Activated CD8-positive, alpha-beta T cell treated with anti-CD3 and anti-CD28 coated beads for 36 hours (primary cell): ENCODE results near the gene TRUB1. TPM values are rescaled to one million over a fixed set of nuclear protein-coding genes. Genes with fewer than 3 reads are reported as not detected.

Experiments
- ATAC-seq: fragments of 200-7000 bp; cut with Tn5 transposase; one replicate; pipeline ENCODE4 v1.10.0; 2021; ENCODE audit warnings: mild to moderate bottlenecking, moderate library complexity
- CTCF ChIA-PET: fragments of 350-600 bp; sonication (Branson Sonifier 250); formaldehyde crosslinking; loops from one replicate; lab custom pipeline; 2021; ENCODE audit warnings: antibody characterized with exemption; lab: Charles Lee
- POLR2A ChIA-PET: fragments of 350-600 bp; sonication (Branson Sonifier 250); formaldehyde crosslinking; loops from one replicate; lab custom pipeline; 2021; ENCODE audit warnings: antibody characterized with exemption; lab: Charles Lee
- DNase-seq: peaks from one replicate; pipeline ENCODE4 v3.0.0-alpha.2; 2020
- H3K27ac Mint-ChIP-seq: one replicate; pipeline ENCODE4 v1.8.0; 2021; ENCODE audit warnings: mild to moderate bottlenecking, mixed read lengths
- H3K27me3 Mint-ChIP-seq: one replicate; pipeline ENCODE4 v1.8.0; 2021; ENCODE audit warnings: mixed read lengths
- H3K36me3 Mint-ChIP-seq: one replicate; pipeline ENCODE4 v1.8.0; 2021; ENCODE audit warnings: low read depth, mixed read lengths
- H3K4me1 Mint-ChIP-seq: one replicate; pipeline ENCODE4 v1.8.0; 2021; ENCODE audit warnings: low read depth, mixed read lengths
- H3K4me3 Mint-ChIP-seq: one replicate; pipeline ENCODE4 v1.8.0; 2021; ENCODE audit warnings: mild to moderate bottlenecking, moderate library complexity, mixed read lengths
- H3K9me3 Mint-ChIP-seq: one replicate; pipeline ENCODE4 v1.8.0; 2021; ENCODE audit warnings: mixed read lengths
- CTCF ChIP-seq: fragments of 200-600 bp; IDR thresholded peaks from one replicate; pipeline ENCODE4 v1.8.0; 2022; ENCODE audit warnings: antibody characterized with exemption, mild to moderate bottlenecking
- intact Hi-C: fragments of 100-400 bp; cut with micrococcal nuclease; formaldehyde crosslinking; loops from one replicate; pipeline ENCODE4 v1.10.0; 2022
- total RNA-seq, 2 experiments: library from RNA; stranded (reverse); gene quantifications; one replicate each; pipeline ENCODE4 v1.2.3, GENCODE V29; 2021

TRUB1 gene
- total RNA-seq, 2 experiments from 2014 or later, result 14.9 to 16.8 TPM

- CTCF ChIA-PET, result no interaction called here
- H3K4me1 Mint-ChIP-seq, result peaks cover 12% of the 10 kb centered on the region
- DNase-seq, result no peak
- no peaks in the 10 kb centered on the region for H3K9me3 Mint-ChIP-seq
- no peak overlapping the region for H3K27ac Mint-ChIP-seq
- intact Hi-C loops, result no loop called here
- ATAC-seq, result no peak
- H3K27me3 Mint-ChIP-seq, result peaks cover 7% of the 10 kb centered on the region
- H3K4me3 Mint-ChIP-seq, result no peak overlapping the region
- H3K36me3 Mint-ChIP-seq, result no peaks in the 10 kb centered on the region
- no peak for TF ChIP-seq CTCF
- POLR2A ChIA-PET, result interaction anchor here (1.2 kb wide), 1 partner anchor 38 kb away, joined by 3 read pairs; no protein-coding TSS in a partner anchor
Observed at GRCh38 chr10:114908896-114909295, 29.1 kb upstream of the TRUB1 start.

GRCh38 chr10:114911052-114911711 is 26.8 kb upstream of the TRUB1 start:
- no peak for TF ChIP-seq CTCF
- no peak for DNase-seq
- ChIA-PET CTCF (no interaction called here), POLR2A (no interaction called here)
- intact Hi-C loops, result no loop called here
- H3K4me3 Mint-ChIP-seq, result peak overlapping the region; percentile 15
- H3K36me3 Mint-ChIP-seq, result no peaks in the 10 kb centered on the region
- H3K9me3 Mint-ChIP-seq, result no peaks in the 10 kb centered on the region
- H3K27ac Mint-ChIP-seq, result peak overlapping the region; percentile 50
- peak; percentile 57 for ATAC-seq
- peaks cover 7% of the 10 kb centered on the region for H3K27me3 Mint-ChIP-seq
- peaks cover 22% of the 10 kb centered on the region for H3K4me1 Mint-ChIP-seq

GRCh38 chr10:114911801-114912469 is 26.1 kb upstream of the TRUB1 start:
- CTCF ChIA-PET, result no interaction called here
- peak overlapping the region; percentile 15 for H3K4me3 Mint-ChIP-seq
- peak overlapping the region; percentile 50 for H3K27ac Mint-ChIP-seq
- H3K36me3 Mint-ChIP-seq, result no peaks in the 10 kb centered on the region
- POLR2A ChIA-PET, result no interaction called here
- intact Hi-C loops, result no loop called here
- DNase-seq (no peak), ATAC-seq (no peak)
- peaks cover 7% of the 10 kb centered on the region for H3K27me3 Mint-ChIP-seq
- no peaks in the 10 kb centered on the region for H3K9me3 Mint-ChIP-seq
- peaks cover 22% of the 10 kb centered on the region for H3K4me1 Mint-ChIP-seq
- no peak for TF ChIP-seq CTCF

GRCh38 chr10:114912470-114912859 is 25.5 kb upstream of the TRUB1 start:
- no peaks in the 10 kb centered on the region for H3K36me3 Mint-ChIP-seq

More at GRCh38 chr10:114912470-114912859, 25.5 kb upstream of the TRUB1 start:
- DNase-seq, result no peak
- peaks cover 10% of the 10 kb centered on the region for H3K27me3 Mint-ChIP-seq
- intact Hi-C loops, result no loop called here
- H3K4me1 Mint-ChIP-seq, result peaks cover 22% of the 10 kb centered on the region
- no peak for ATAC-seq
- no peak overlapping the region for H3K4me3 Mint-ChIP-seq
- ChIA-PET CTCF (no interaction called here), POLR2A (no interaction called here)
- no peak for TF ChIP-seq CTCF
- no peaks in the 10 kb centered on the region for H3K9me3 Mint-ChIP-seq
- peak overlapping the region; percentile 28 for H3K27ac Mint-ChIP-seq
